Measurements from ENCODE around the gene TTLL9. TPM values are rescaled to one million over a fixed set of nuclear protein-coding genes. Genes with fewer than 3 reads are reported as not detected.

Gene TTLL9
- total RNA-seq, 1 donor from 2014 or later = 0.05 TPM

- no peak for TF ChIP-seq CTCF (IDR thresholded peaks at IDR 0.05; ENCODE audit: borderline replicate concordance)
- no peak for DNase-seq
- H3K27me3 ChIP-seq (ENCODE audit: low read depth) = peaks cover 6% of the 10 kb centered on the region
- no peaks in the 10 kb centered on the region for H3K9me3 ChIP-seq (replicated peaks)
- intact Hi-C loops (cut with micrococcal nuclease) = no loop called here
- no peak overlapping the region for H3K4me3 ChIP-seq
- no peaks in the 10 kb centered on the region for H3K36me3 ChIP-seq
- H3K27ac ChIP-seq (replicated peaks) = no peak overlapping the region
- no peaks in the 10 kb centered on the region for H3K4me1 ChIP-seq
These were observed 117.3 kb downstream of the TTLL9 start for GRCh38 chr20:31987744-31988143.

- intact Hi-C loops (cut with micrococcal nuclease) = no loop called here
- H3K9me3 ChIP-seq (replicated peaks) = no peaks in the 10 kb centered on the region
- peaks cover 11% of the 10 kb centered on the region for H3K27me3 ChIP-seq (ENCODE audit: low read depth)
- no peak for DNase-seq
- H3K4me3 ChIP-seq = no peak overlapping the region
- no peak overlapping the region for H3K27ac ChIP-seq (replicated peaks)
- no peaks in the 10 kb centered on the region for H3K36me3 ChIP-seq
- no peak for TF ChIP-seq CTCF (IDR thresholded peaks at IDR 0.05; ENCODE audit: borderline replicate concordance)
- no peaks in the 10 kb centered on the region for H3K4me1 ChIP-seq
These were observed 118.1 kb downstream of the TTLL9 start for GRCh38 chr20:31988430-31989015.

GRCh38 chr20:31989030-31989645, 118.7 kb downstream of the TTLL9 start:
- no peak for TF ChIP-seq CTCF (IDR thresholded peaks at IDR 0.05; ENCODE audit: borderline replicate concordance)
- no peak overlapping the region for H3K4me3 ChIP-seq
- H3K4me1 ChIP-seq = no peaks in the 10 kb centered on the region
- no peaks in the 10 kb centered on the region for H3K9me3 ChIP-seq (replicated peaks)
- H3K36me3 ChIP-seq = no peaks in the 10 kb centered on the region
- DNase-seq = no peak
- H3K27me3 ChIP-seq (ENCODE audit: low read depth) = peaks cover 17% of the 10 kb centered on the region
- H3K27ac ChIP-seq (replicated peaks) = no peak overlapping the region
- intact Hi-C loops (cut with micrococcal nuclease) = no loop called here

GRCh38 chr20:31990641-31991338, 120.4 kb downstream of the TTLL9 start:
- Histone ChIP-seq H3K36me3 (no peaks in the 10 kb centered on the region), H3K27me3 (ENCODE audit: low read depth) (peaks cover 34% of the 10 kb centered on the region), H3K4me3 (no peak overlapping the region), H3K4me1 (peaks cover 5% of the 10 kb centered on the region), H3K27ac (replicated peaks) (no peak overlapping the region), H3K9me3 (replicated peaks) (no peaks in the 10 kb centered on the region)
- DNase-seq = no peak
- intact Hi-C loops (cut with micrococcal nuclease) = no loop called here
- TF ChIP-seq CTCF (IDR thresholded peaks at IDR 0.05; ENCODE audit: borderline replicate concordance) = no peak

- intact Hi-C loops (cut with micrococcal nuclease) = no loop called here
- H3K4me3 ChIP-seq = no peak overlapping the region
- peaks cover 38% of the 10 kb centered on the region for H3K27me3 ChIP-seq (ENCODE audit: low read depth)
- no peaks in the 10 kb centered on the region for H3K36me3 ChIP-seq
- no peak for DNase-seq
- H3K27ac ChIP-seq (replicated peaks) = no peak overlapping the region
- TF ChIP-seq CTCF (IDR thresholded peaks at IDR 0.05; ENCODE audit: borderline replicate concordance) = no peak
- H3K4me1 ChIP-seq = peaks cover 5% of the 10 kb centered on the region
- no peaks in the 10 kb centered on the region for H3K9me3 ChIP-seq (replicated peaks)
These were observed 120.9 kb downstream of the TTLL9 start for GRCh38 chr20:31991339-31991705.

All from left ventricle myocardium inferior (tissue), 1 donor.